ENCODE results near the gene RBM47. TPM values are rescaled to one million over a fixed set of nuclear protein-coding genes. Genes with fewer than 3 reads are reported as not detected.

RBM47 gene
- total and polyA plus RNA-seq, 9 of the 15 experiments (the other 6 are each of a cell fraction or from before 2014, with no cell fraction given), result 1.4 to 6.4 (median 3.3) TPM

- Histone ChIP-seq H3K9me1 (ENCODE audit: control insufficient read depth, insufficient read depth, low read length) (no peaks in the 10 kb centered on the region), H3K9me3 (replicated peaks; ENCODE audit: control insufficient read depth, insufficient read depth, low read depth, low read length) (no peaks in the 10 kb centered on the region), H3K27ac (ENCODE audit: extremely low read depth, low read depth, low read length) (no peak overlapping the region), H3K79me2 (ENCODE audit: control insufficient read depth, insufficient read depth, low read length) (no peaks in the 10 kb centered on the region), H4K20me1 (replicated peaks; ENCODE audit: control insufficient read depth, insufficient read depth, low read length) (no peaks in the 10 kb centered on the region), H3K9ac (ENCODE audit: insufficient read depth in 1 of 2, low read depth in 2 of 2, low read length in 2 of 2) (no peak overlapping the region), H3K36me3 (ENCODE audit: control insufficient read depth, insufficient read depth, low read length) (no peaks in the 10 kb centered on the region), H2AFZ (ENCODE audit: low read depth, low read length) (no peak overlapping the region), H3K4me2 (ENCODE audit: insufficient read depth, low read length) (no peak overlapping the region), H3K4me3 (no peak overlapping the region), H3K27me3 (ENCODE audit: control insufficient read depth in 2 of 2, insufficient read depth in 2 of 2, low read length in 2 of 2) (peaks cover 13 to 20% of the 10 kb centered on the region in 2 experiments; a peak in 4 of 5 replicates), H3K4me1 (replicated peaks in 1 of 2; ENCODE audit: control insufficient read depth in 2 of 2, insufficient read depth in 2 of 2, low read length in 2 of 2) (no peaks in the 10 kb centered on the region)
- POLR2A ChIA-PET, result no interaction called here
- no peak; the same call in 2 of the 3 replicates for ATAC-seq
- no TSS peak for BruUV-seq (replicated peaks)
- FAIRE-seq, result no peak
- intact Hi-C loops (cut with micrococcal nuclease), result no loop called here
- WGBS (ENCODE audit: insufficient coverage, low coverage, missing lambda C conversion rate), result 4% methylated on average over 10 of the region's 10 CpGs
- in situ Hi-C loops (cut with MboI), result no loop called here
- TF ChIP-seq YBX1 (IDR thresholded peaks at IDR 0.05), result no peak
- TF ChIP-seq ESRRA (IDR thresholded peaks at IDR 0.05; ENCODE audit: borderline replicate concordance, low read depth), result 0 out of 2 replicates have a peak, but pooled peaks have one; percentile 15
- TF ChIP-seq ZNF511 (CRISPR knock-in tag; IDR thresholded peaks at IDR 0.05), result no peak
- TF ChIP-seq ZNF707 (CRISPR knock-in tag; conservative IDR thresholded peaks at IDR 0.05), result no peak
- no peak for TF ChIP-seq ETV1 (tag; conservative IDR thresholded peaks at IDR 0.05; ENCODE audit: low read depth)
- no peak for TF ChIP-seq SAFB (IDR thresholded peaks at IDR 0.05; ENCODE audit: borderline replicate concordance, low read depth, low read length)
- CTCF ChIA-PET (ENCODE audit: low intra/inter-chr PET ratio), result no interaction called here
- no peak for DNase-seq (ENCODE audit: extremely low read depth in 1 of 4, low spot score in 3 of 4)
These were observed 254.6 kb downstream of the RBM47 start for GRCh38 chr4:40375095-40375494.

GRCh38 chr4:40373636-40374035 lies 256.0 kb downstream of the RBM47 start:
- DNase-seq (ENCODE audit: extremely low read depth in 1 of 4, low spot score in 3 of 4) (no peak), FAIRE-seq (no peak), ATAC-seq (no peak)
- no TSS peak for BruUV-seq (replicated peaks)
- H3K4me1 ChIP-seq (replicated peaks in 1 of 2; ENCODE audit: control insufficient read depth in 2 of 2, insufficient read depth in 2 of 2, low read length in 2 of 2), result no peaks in the 10 kb centered on the region
- H3K4me3 ChIP-seq, result no peak overlapping the region
- H3K36me3 ChIP-seq (ENCODE audit: control insufficient read depth, insufficient read depth, low read length), result no peaks in the 10 kb centered on the region
- no peaks in the 10 kb centered on the region for H3K9me3 ChIP-seq (replicated peaks; ENCODE audit: control insufficient read depth, insufficient read depth, low read depth, low read length)
- WGBS (ENCODE audit: insufficient coverage, low coverage, missing lambda C conversion rate), result 2% methylated on average over 3 of the region's 3 CpGs
- no peaks in the 10 kb centered on the region for H3K79me2 ChIP-seq (ENCODE audit: control insufficient read depth, insufficient read depth, low read length)
- no peak overlapping the region for H2AFZ ChIP-seq (ENCODE audit: low read depth, low read length)
- intact Hi-C loops (cut with micrococcal nuclease) (no loop called here), in situ Hi-C loops (cut with MboI) (no loop called here)
- H4K20me1 ChIP-seq (replicated peaks; ENCODE audit: control insufficient read depth, insufficient read depth, low read length), result no peaks in the 10 kb centered on the region
- H3K27me3 ChIP-seq (ENCODE audit: control insufficient read depth in 2 of 2, insufficient read depth in 2 of 2, low read length in 2 of 2), result peaks cover 6 to 17% of the 10 kb centered on the region in 2 experiments; a peak in 4 of 5 replicates
- no peak overlapping the region for H3K9ac ChIP-seq (ENCODE audit: insufficient read depth in 1 of 2, low read depth in 2 of 2, low read length in 2 of 2)
- no peak overlapping the region for H3K27ac ChIP-seq (ENCODE audit: extremely low read depth, low read depth, low read length)
- POLR2A ChIA-PET, result interaction anchor here (1.1 kb wide), 1 partner anchor 15 kb away, joined by 3 read pairs; no protein-coding TSS in a partner anchor
- CTCF ChIA-PET (ENCODE audit: low intra/inter-chr PET ratio), result no interaction called here
- H3K4me2 ChIP-seq (ENCODE audit: insufficient read depth, low read length), result no peak overlapping the region
- no peaks in the 10 kb centered on the region for H3K9me1 ChIP-seq (ENCODE audit: control insufficient read depth, insufficient read depth, low read length)
- TF ChIP-seq ATF3 (IDR thresholded peaks at IDR 0.05), result no peak
- TF ChIP-seq ATF3 (CRISPR knock-in tag; conservative IDR thresholded peaks at IDR 0.05), result no peak
- no peak for TF ChIP-seq ATF1 (CRISPR knock-in tag; IDR thresholded peaks at IDR 0.05)
- TF ChIP-seq ATF1 (tag; IDR thresholded peaks at IDR 0.05), result no peak
- TF ChIP-seq JUND (IDR thresholded peaks at IDR 0.05; ENCODE audit: borderline replicate concordance, low read depth, low read length), result no peak
- TF ChIP-seq JUND (tag; IDR thresholded peaks at IDR 0.05; ENCODE audit: borderline replicate concordance, low read depth, low read length), result no peak
- no peak for TF ChIP-seq GABPB2 (CRISPR knock-in tag; conservative IDR thresholded peaks at IDR 0.05)
- no peak for TF ChIP-seq KLF16 (IDR thresholded peaks at IDR 0.05)
- TF ChIP-seq OTX1 (CRISPR knock-in tag; IDR thresholded peaks at IDR 0.05), result no peak
